Esophagus muscularis mucosa (tissue), 4 donors: ENCODE measurements around the gene GPR6. TPM values are rescaled to one million over a fixed set of nuclear protein-coding genes. Genes with fewer than 3 reads are reported as not detected.

ENCODE experiments used
- DNase-seq: peaks from one replicate; pipeline ENCODE4 v3.0.0-alpha.2; 2017; ENCODE audit errors: extremely low spot score
- H3K27ac ChIP-seq, 4 donors: fragments of 200-600 bp; sonication (generic); replicated peaks in 1 of 4; 1 replicate in 3 of 4; 2 replicates in 1 of 4; pipeline ENCODE4 v1.5.1; 2016 to 2019; ENCODE audit warnings: mild to moderate bottlenecking in 1 of 4
- H3K27me3 ChIP-seq, 4 donors: fragments of 200-600 bp; sonication (generic); one replicate each; pipeline versions ENCODE4 v1.5.1 to v1.6.0; 2016 to 2019
- H3K36me3 ChIP-seq, 4 donors: fragments of 200-600 bp; sonication (generic); one replicate each; pipeline ENCODE4 v1.5.1; 2016 to 2019
- H3K4me1 ChIP-seq, 4 donors: fragments of 200-600 bp; sonication (generic); one replicate each; pipeline ENCODE4 v1.5.1; 2016 to 2019
- H3K4me3 ChIP-seq, 4 donors: fragments of 200-600 bp; sonication (generic); 1 replicate in 2 of 4; 2 replicates in 2 of 4; pipeline ENCODE4 v1.5.1; 2016 to 2019; ENCODE audit warnings: mild to moderate bottlenecking in 4 of 4, moderate library complexity in 1 of 4
- H3K9me3 ChIP-seq, 4 donors: fragments of 200-600 bp; sonication (generic); 1 replicate in 3 of 4; 2 replicates in 1 of 4; pipeline ENCODE4 v1.5.1; 2016 to 2019
- EP300 ChIP-seq: sonication (generic); formaldehyde crosslinking; IDR thresholded peaks from one replicate; pipeline ENCODE4 v1.6.1; 2017; ENCODE audit warnings: antibody characterized with exemption
- POLR2A ChIP-seq: fragments of 450-650 bp; IDR thresholded peaks from one replicate; pipeline ENCODE4 v1.6.1; 2017; ENCODE audit warnings: antibody characterized with exemption, moderate library complexity, mild to moderate bottlenecking, low read depth
- POLR2AphosphoS5 ChIP-seq, 2 donors: sonication (generic); formaldehyde crosslinking; IDR thresholded peaks; one replicate each; pipeline ENCODE4 v1.6.1; 2017; ENCODE audit warnings: antibody characterized with exemption in 2 of 2
- WGBS: methylation state at CpG from one replicate; pipeline ENCODE4 v1.1.5; 2018; 5-methylcytosine and 5-hydroxymethylcytosine counted together
- intact Hi-C: fragments of 100-400 bp; cut with DNase I; formaldehyde crosslinking; loops from one replicate; pipeline ENCODE4 v1.15.1; 2023
- total RNA-seq, 4 donors: library from RNA; depleted of rRNA; stranded (reverse); fragments of >200 nt; gene quantifications; one replicate each; pipeline versions ENCODE4 v1.1.0 to v1.2.1, GENCODE V29; 2016
- TF ChIP-seq, protein P1 (sequence below), 3 experiments: fragments of 200-600 bp in 2 of 3; fragments of 450-650 bp in 1 of 3; sonication (generic) in 2 of 3; IDR thresholded peaks; one replicate each; pipeline ENCODE4 v1.5.1; 2017 to 2019; ENCODE audit warnings: antibody characterized with exemption in 3 of 3, mild to moderate bottlenecking in 2 of 3, moderate library complexity in 1 of 3

Gene GPR6
- total RNA-seq, 4 donors from 2014 or later = 0.52 TPM; not detected in 3

DNA sequence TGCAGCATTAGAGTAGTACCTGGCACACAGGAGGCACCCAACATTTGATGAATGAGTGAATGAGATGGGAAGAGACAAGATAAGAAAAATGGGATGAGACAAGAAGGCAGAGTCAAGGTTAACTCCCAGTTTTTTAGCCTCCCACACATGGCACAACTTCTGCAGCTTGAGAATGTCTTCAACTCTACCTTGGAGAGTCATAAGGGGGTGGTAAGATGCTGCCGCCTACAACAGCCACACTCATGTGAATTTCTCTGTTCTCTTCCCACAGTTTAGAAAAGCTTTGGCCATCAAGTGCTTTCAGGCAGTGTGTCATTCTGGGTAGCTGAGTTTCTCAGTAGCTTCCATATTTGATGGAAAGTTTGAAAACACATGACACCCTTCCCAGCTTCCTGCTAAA, 19.5 kb upstream of the GPR6 start:
- intact Hi-C loops = no loop called here
- Histone ChIP-seq H3K4me1 (no peaks in the 10 kb centered on the region), H3K9me3 (peaks cover 0 to 2% (median 0%) of the 10 kb centered on the region in 4 donors), H3K27me3 (no peaks in the 10 kb centered on the region), H3K4me3 (no peak overlapping the region), H3K36me3 (no peaks in the 10 kb centered on the region), H3K27ac (no peak overlapping the region)
- no peak for TF ChIP-seq POLR2A
- TF ChIP-seq EP300 = no peak
- no peak for TF ChIP-seq POLR2AphosphoS5 (IDR thresholded peaks at IDR 0.05)
- TF ChIP-seq, protein P1, sequence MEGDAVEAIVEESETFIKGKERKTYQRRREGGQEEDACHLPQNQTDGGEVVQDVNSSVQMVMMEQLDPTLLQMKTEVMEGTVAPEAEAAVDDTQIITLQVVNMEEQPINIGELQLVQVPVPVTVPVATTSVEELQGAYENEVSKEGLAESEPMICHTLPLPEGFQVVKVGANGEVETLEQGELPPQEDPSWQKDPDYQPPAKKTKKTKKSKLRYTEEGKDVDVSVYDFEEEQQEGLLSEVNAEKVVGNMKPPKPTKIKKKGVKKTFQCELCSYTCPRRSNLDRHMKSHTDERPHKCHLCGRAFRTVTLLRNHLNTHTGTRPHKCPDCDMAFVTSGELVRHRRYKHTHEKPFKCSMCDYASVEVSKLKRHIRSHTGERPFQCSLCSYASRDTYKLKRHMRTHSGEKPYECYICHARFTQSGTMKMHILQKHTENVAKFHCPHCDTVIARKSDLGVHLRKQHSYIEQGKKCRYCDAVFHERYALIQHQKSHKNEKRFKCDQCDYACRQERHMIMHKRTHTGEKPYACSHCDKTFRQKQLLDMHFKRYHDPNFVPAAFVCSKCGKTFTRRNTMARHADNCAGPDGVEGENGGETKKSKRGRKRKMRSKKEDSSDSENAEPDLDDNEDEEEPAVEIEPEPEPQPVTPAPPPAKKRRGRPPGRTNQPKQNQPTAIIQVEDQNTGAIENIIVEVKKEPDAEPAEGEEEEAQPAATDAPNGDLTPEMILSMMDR (IDR thresholded peaks at IDR 0.05) = no peak
- WGBS = 92% methylated on average over 1 of the region's 1 CpG
- no peak for DNase-seq

DNA sequence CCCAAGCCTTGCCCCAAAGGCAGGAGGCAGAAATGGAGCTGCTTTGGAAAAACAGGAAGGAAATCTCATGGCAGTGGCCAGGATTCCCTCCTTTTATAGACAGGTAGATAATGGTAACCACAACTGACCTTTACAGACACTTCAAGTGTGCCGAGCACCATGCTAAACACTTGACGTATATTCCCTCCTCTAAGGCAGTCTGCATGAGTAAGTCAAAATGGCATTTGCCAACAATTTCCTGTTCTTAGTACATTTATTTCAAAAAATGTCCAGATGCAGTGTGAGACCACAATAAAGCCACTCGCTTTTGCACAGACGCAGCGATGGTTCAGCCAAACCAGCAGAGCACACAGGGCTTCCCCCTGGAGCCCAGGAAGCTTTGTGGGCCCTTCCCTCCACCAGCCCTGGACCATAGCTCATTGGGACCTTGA, 16.5 kb upstream of the GPR6 start:
- H3K9me3 ChIP-seq = peaks cover 0 to 2% (median 0%) of the 10 kb centered on the region in 4 donors
- DNase-seq = no peak
- H3K36me3 ChIP-seq = no peaks in the 10 kb centered on the region
- no peaks in the 10 kb centered on the region for H3K27me3 ChIP-seq
- H3K27ac ChIP-seq = no peak overlapping the region
- intact Hi-C loops = no loop called here
- no peak overlapping the region for H3K4me3 ChIP-seq
- no peak for TF ChIP-seq POLR2A
- 90% methylated on average over 5 of the region's 5 CpGs for WGBS
- H3K4me1 ChIP-seq = no peaks in the 10 kb centered on the region

DNA sequence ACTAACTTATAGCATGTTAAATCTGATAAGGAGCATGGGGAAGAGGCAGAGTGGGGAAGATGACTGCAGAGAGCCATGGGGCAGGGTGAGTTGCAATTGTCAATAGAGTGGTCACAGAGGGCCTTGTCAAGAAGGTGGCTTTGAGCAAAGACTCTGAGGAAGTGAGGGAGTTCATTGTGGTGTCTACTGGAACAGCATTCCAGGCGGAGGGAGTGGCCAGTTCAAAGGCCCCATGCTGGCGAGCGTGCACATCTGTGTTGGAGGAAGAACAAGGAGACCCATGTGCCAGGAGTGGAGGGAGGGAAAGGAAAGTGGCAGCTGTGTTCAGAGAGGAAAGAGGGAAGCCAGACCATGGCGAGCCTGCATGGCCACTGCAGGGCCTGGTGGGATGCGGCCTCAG, 15.8 kb upstream of the GPR6 start:
- 85% methylated on average over 5 of the region's 5 CpGs for WGBS
- DNase-seq = no peak
- intact Hi-C loops = no loop called here
- H3K36me3 ChIP-seq = no peaks in the 10 kb centered on the region
- H3K4me1 ChIP-seq = no peaks in the 10 kb centered on the region
- no peak overlapping the region for H3K4me3 ChIP-seq
- no peak overlapping the region for H3K27ac ChIP-seq
- H3K9me3 ChIP-seq = peaks cover 0 to 2% (median 0%) of the 10 kb centered on the region in 4 donors
- no peaks in the 10 kb centered on the region for H3K27me3 ChIP-seq
- no peak for TF ChIP-seq POLR2A

- Histone ChIP-seq H3K9me3 (peaks cover 0 to 2% (median 0%) of the 10 kb centered on the region in 4 donors), H3K27ac (no peak overlapping the region), H3K4me3 (no peak overlapping the region), H3K36me3 (no peaks in the 10 kb centered on the region), H3K4me1 (no peaks in the 10 kb centered on the region), H3K27me3 (no peaks in the 10 kb centered on the region)
- TF ChIP-seq EP300 = no peak
- no peak for TF ChIP-seq POLR2A
- TF ChIP-seq POLR2AphosphoS5 (IDR thresholded peaks at IDR 0.05) = no peak
- TF ChIP-seq, protein P1 (IDR thresholded peaks at IDR 0.05) = no peak
- WGBS = 100% methylated on average over 2 of the region's 2 CpGs
- intact Hi-C loops = no loop called here
- DNase-seq = no peak
Observed at GRCh38 chr6:109963598-109964170, 14.4 kb upstream of the GPR6 start.

DNA sequence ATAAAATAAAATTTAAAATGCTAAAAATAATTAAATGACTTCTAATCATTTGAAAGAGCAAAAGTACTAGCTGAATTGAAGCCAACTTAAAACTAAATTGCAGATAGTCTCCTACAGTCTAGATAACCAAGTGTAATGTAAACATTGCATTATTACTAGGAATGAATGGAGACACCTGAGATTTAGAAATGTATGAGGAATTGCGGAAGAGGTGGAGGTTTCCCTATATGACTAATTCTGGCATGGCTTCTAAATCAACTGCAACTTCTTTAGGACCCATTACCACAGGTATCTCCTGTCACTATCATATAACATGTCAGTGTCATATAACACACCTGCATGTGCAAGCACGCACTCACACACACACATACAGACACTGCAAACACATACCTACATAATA, 13.2 kb upstream of the GPR6 start:
- Histone ChIP-seq H3K4me3 (no peak overlapping the region), H3K27ac (no peak overlapping the region), H3K27me3 (no peaks in the 10 kb centered on the region), H3K4me1 (no peaks in the 10 kb centered on the region), H3K36me3 (no peaks in the 10 kb centered on the region), H3K9me3 (peaks cover 0 to 2% (median 0%) of the 10 kb centered on the region in 4 donors)
- TF ChIP-seq EP300 = no peak
- TF ChIP-seq, protein P1 (IDR thresholded peaks at IDR 0.05) = no peak
- intact Hi-C loops = no loop called here
- WGBS = 96% methylated on average over 2 of the region's 2 CpGs
- no peak for DNase-seq

DNA sequence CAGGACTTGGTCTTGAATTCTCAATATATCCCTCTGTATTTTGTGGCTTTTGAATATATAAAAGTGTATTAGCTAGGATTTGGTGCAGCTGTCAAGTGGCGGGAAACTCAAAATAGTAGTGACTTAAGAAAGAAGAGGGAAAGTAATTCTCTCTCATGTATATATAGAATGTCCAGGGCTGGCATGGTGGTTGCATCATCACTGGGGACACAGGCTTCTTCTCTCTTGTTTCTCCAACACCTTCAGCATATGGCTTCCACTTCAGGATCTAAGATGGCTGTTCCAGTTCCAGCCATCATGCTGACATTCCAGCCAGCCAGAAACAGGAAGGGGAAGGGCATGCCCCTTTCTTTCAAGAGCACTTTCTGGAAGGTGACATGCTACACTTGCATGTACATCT, 11.8 kb upstream of the GPR6 start:
- Histone ChIP-seq H3K9me3 (peaks cover 0 to 2% (median 0%) of the 10 kb centered on the region in 4 donors), H3K4me1 (no peaks in the 10 kb centered on the region), H3K4me3 (no peak overlapping the region), H3K27ac (no peak overlapping the region), H3K36me3 (no peaks in the 10 kb centered on the region), H3K27me3 (no peaks in the 10 kb centered on the region)
- no peak for DNase-seq
- intact Hi-C loops = no loop called here
- 96% methylated on average over 1 of the region's 1 CpG for WGBS
- TF ChIP-seq, protein P1 (IDR thresholded peaks at IDR 0.05) = no peak
- TF ChIP-seq POLR2A = no peak
- TF ChIP-seq POLR2AphosphoS5 (IDR thresholded peaks at IDR 0.05) = no peak
- no peak for TF ChIP-seq EP300
